GM12878 (cell line): ENCODE measurements around the gene PPFIA3. TPM values are rescaled to one million over a fixed set of nuclear protein-coding genes. Genes with fewer than 3 reads are reported as not detected.

Experiments
- ATAC-seq: fragments of 200-7000 bp; cut with Tn5 transposase; 3 replicates; pipeline ENCODE4 v1.9.1; 2020; ENCODE audit warnings: mild to moderate bottlenecking, moderate library complexity
- BruUV-seq: library from RNA; stranded (reverse); fragments of 400-500 nt; replicated peaks from 2 replicates; lab custom pipeline; 2021; lab: Mats Ljungman, UMichigan
- CTCF ChIA-PET: fragments of 300-600 bp; sonication (Branson Sonifier 250); formaldehyde crosslinking; extraction: SDS; loops from one replicate; lab custom pipeline; 2021; ENCODE audit warnings: inconsistent platforms; lab: Yijun Ruan, JAX
- POLR2A ChIA-PET: fragments of 350-600 bp; formaldehyde crosslinking; extraction: SDS; loops from one replicate; lab custom pipeline; 2021; ENCODE audit warnings: inconsistent platforms; lab: Charles Lee
- RAD21 ChIA-PET: fragments of 300-600 bp; sonication (Branson Sonifier 250); formaldehyde crosslinking; loops from one replicate; lab custom pipeline; 2023; ENCODE audit warnings: antibody characterized with exemption; ENCODE audit not compliant: unreplicated experiment; lab: Charles Lee
- SMC1A ChIA-PET: fragments of 300-600 bp; sonication (Branson Sonifier 250); formaldehyde crosslinking; loops from one replicate; lab custom pipeline; 2023; ENCODE audit not compliant: unreplicated experiment, uncharacterized antibody; lab: Charles Lee
- DNase-seq: peaks from one replicate; pipeline ENCODE4 v3.0.0-alpha.2; 2011; ENCODE audit warnings: low read depth, low spot score
- FAIRE-seq: peaks from 3 replicates; lab custom pipeline; 2011; peaks lifted over from hg19 to GRCh38; lab: Jason Lieb, UNC
- H2AFZ ChIP-seq: 2 replicates; pipeline ENCODE4 v1.6.0; 2011; ENCODE audit warnings: low read depth, low read length, control low read depth; ENCODE audit not compliant: control insufficient read depth
- H3K27ac ChIP-seq: 2 replicates; pipeline ENCODE4 v1.5.1; 2011; ENCODE audit warnings: control low read depth; ENCODE audit not compliant: control insufficient read depth, insufficient read depth
- H3K27me3 ChIP-seq, 2 experiments: replicated peaks in 1 of 2; 2 replicates each; pipeline versions ENCODE4 v1.6.0 to v1.6.1; 2011; ENCODE audit warnings: low read length in 1 of 2; ENCODE audit not compliant: control insufficient read depth in 2 of 2, insufficient read depth in 2 of 2
- H3K36me3 ChIP-seq, 2 experiments: 2 replicates each; pipeline ENCODE4 v1.5.1; 2011; ENCODE audit warnings: low read length in 1 of 2; ENCODE audit not compliant: control insufficient read depth in 2 of 2, insufficient read depth in 2 of 2
- H3K4me1 ChIP-seq: 2 replicates; pipeline ENCODE4 v1.6.1; 2011; ENCODE audit warnings: mild to moderate bottlenecking, low read length, moderate library complexity, mixed read lengths; ENCODE audit not compliant: control insufficient read depth, insufficient read depth
- H3K4me2 ChIP-seq: 2 replicates; pipeline ENCODE4 v1.6.0; 2011; ENCODE audit warnings: control low read depth; ENCODE audit not compliant: control insufficient read depth, insufficient read depth
- H3K4me3 ChIP-seq: fragments of 200-600 bp; sonication (generic); 2 replicates; pipeline ENCODE4 v1.5.1; 2016
- H3K79me2 ChIP-seq: 2 replicates; pipeline ENCODE4 v1.6.0; 2011; ENCODE audit warnings: low read length; ENCODE audit not compliant: control insufficient read depth, insufficient read depth
- H3K9ac ChIP-seq: 2 replicates; pipeline ENCODE4 v1.8.0; 2011; ENCODE audit warnings: low read length, control low read depth, mixed read lengths; ENCODE audit not compliant: control insufficient read depth, insufficient read depth
- H3K9me3 ChIP-seq: replicated peaks from 3 replicates; pipeline ENCODE4 v1.5.1; 2011; ENCODE audit warnings: mild to moderate bottlenecking, low read length; ENCODE audit not compliant: control insufficient read depth, insufficient read depth
- H4K20me1 ChIP-seq: 2 replicates; pipeline ENCODE4 v1.6.0; 2011; ENCODE audit not compliant: control insufficient read depth, insufficient read depth
- CBX3 ChIP-seq: fragments of 200-600 bp; sonication (generic); IDR thresholded peaks from 2 replicates; pipeline ENCODE4 v1.6.1; 2016; ENCODE audit warnings: low read depth, borderline replicate concordance
- IRF4 ChIP-seq: IDR thresholded peaks from 2 replicates; pipeline ENCODE4 v1.6.1; 2011; ENCODE audit warnings: low read depth, low read length
- LARP7 ChIP-seq: fragments of 450-650 bp; IDR thresholded peaks from 2 replicates; pipeline ENCODE4 v1.6.1; 2017; ENCODE audit warnings: mild to moderate bottlenecking
- MXI1 ChIP-seq: fragments of 150-350 bp; IDR thresholded peaks from 2 replicates; pipeline ENCODE4 v1.6.1; 2011; ENCODE audit warnings: low read depth, mild to moderate bottlenecking, inconsistent platforms, low read length, improper control_type of control experiment
- REST ChIP-seq: IDR thresholded peaks from 2 replicates; pipeline ENCODE4 v1.6.1; 2012; ENCODE audit warnings: mild to moderate bottlenecking, low read depth, low read length
- SIN3A ChIP-seq: IDR thresholded peaks from 2 replicates; pipeline ENCODE4 v1.6.1; 2012; ENCODE audit warnings: low read depth, low read length, improper control_type of control experiment
- YY1 ChIP-seq: IDR thresholded peaks from 2 replicates; pipeline ENCODE4 v1.6.1; 2011; ENCODE audit warnings: low read depth, mild to moderate bottlenecking, low read length
- ZNF384 ChIP-seq: IDR thresholded peaks from 2 replicates; pipeline ENCODE4 v1.6.1; 2012; ENCODE audit warnings: low read depth, mild to moderate bottlenecking, low read length, improper control_type of control experiment, borderline replicate concordance
- ZSCAN29 ChIP-seq: fragments of 450-650 bp; IDR thresholded peaks from 2 replicates; pipeline ENCODE4 v1.6.1; 2017; ENCODE audit warnings: mild to moderate bottlenecking, moderate library complexity
- ZZZ3 ChIP-seq: IDR thresholded peaks from 2 replicates; pipeline ENCODE4 v1.6.1; 2011; ENCODE audit warnings: low read depth; ENCODE audit not compliant: control insufficient read depth, insufficient read length
- WGBS: methylation state at CpG from one replicate; pipeline ENCODE4 v1.1.6; 2016; ENCODE audit warnings: low lambda C conversion rate; ENCODE audit not compliant: insufficient replicate concordance, insufficient coverage; ENCODE audit errors: missing lambda C conversion rate; 5-methylcytosine and 5-hydroxymethylcytosine counted together
- in situ Hi-C: fragments of 300-500 bp; cut with MboI; formaldehyde crosslinking; loops from 9 replicates; pipeline ENCODE4 v1.14.3; 2018; ENCODE audit warnings: mixed read lengths
- intact Hi-C: fragments of 100-400 bp; cut with micrococcal nuclease; formaldehyde crosslinking; loops from one replicate; pipeline ENCODE4 v1.14.2; 2022; ENCODE audit not compliant: unreplicated experiment
- polyA plus RNA-seq, 11 experiments: library from polyadenylated mRNA; depleted of rRNA in 4 of 11; unstranded in 6 of 11; stranded (reverse) in 5 of 11; fragments of >200 nt; fragmentation: Nextera tagmentation in 4 of 11; fragmentation: Illumina TruSeq in 1 of 11; extraction: Ambion mirVana in 4 of 11; extraction: Trizol in 1 of 11; gene quantifications; 1 replicate in 1 of 11; 2 replicates in 10 of 11; pipeline versions ENCODE4 v1.2.1 to v1.2.3, GENCODE V29; 2011 to 2016; ENCODE audit warnings: inconsistent platforms in 2 of 11, missing spikeins in 2 of 11, low read depth in 1 of 11
- total RNA-seq, 4 experiments: library from RNA; depleted of rRNA in 3 of 4; stranded (reverse); fragments of >200 nt in 3 of 4; fragmentation: Illumina TruSeq in 1 of 4; extraction: Trizol in 1 of 4; gene quantifications; 2 replicates each; pipeline versions ENCODE4 v1.2.1 to v1.2.3, GENCODE V29; 2013 to 2021
- TF ChIP-seq, protein P1 (sequence below): IDR thresholded peaks from 2 replicates; pipeline ENCODE4 v1.6.1; 2011; ENCODE audit warnings: borderline replicate concordance, low read depth, mild to moderate bottlenecking, moderate library complexity, mixed read lengths, low read length; ENCODE audit not compliant: insufficient read depth; ENCODE audit errors: extremely low read length
- TF ChIP-seq, protein P2 (sequence below): fragments of 450-650 bp; IDR thresholded peaks from 2 replicates; pipeline ENCODE4 v1.6.1; 2016; ENCODE audit warnings: mild to moderate bottlenecking, moderate library complexity, borderline replicate concordance

The PPFIA3 gene
- total and polyA plus RNA-seq, 10 of the 15 experiments (the other 5 are each of a cell fraction or from before 2014, with no cell fraction given): 0.11 to 1.7 (median 0.73) TPM; not detected in 3

DNA sequence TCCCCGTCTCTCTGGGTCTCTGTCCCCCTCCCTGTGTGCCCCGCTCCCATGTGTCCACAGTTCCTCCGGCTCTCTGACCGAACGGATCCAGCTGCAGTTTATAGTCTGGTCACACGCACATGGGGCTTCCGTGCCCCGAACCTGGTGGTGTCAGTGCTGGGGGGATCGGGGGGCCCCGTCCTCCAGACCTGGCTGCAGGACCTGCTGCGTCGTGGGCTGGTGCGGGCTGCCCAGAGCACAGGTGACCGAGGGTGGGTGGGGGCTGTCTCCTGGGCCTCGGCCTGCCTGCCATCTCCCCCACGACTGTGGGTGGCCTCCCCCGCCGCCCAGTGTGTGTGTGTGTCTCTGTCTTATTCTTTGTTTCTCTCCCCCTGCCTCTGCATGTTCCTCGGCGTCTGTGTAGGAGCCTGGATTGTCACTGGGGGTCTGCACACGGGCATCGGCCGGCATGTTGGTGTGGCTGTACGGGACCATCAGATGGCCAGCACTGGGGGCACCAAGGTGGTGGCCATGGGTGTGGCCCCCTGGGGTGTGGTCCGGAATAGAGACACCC is 48.6 kb downstream of the PPFIA3 start (continued):
- TF ChIP-seq, protein P1, sequence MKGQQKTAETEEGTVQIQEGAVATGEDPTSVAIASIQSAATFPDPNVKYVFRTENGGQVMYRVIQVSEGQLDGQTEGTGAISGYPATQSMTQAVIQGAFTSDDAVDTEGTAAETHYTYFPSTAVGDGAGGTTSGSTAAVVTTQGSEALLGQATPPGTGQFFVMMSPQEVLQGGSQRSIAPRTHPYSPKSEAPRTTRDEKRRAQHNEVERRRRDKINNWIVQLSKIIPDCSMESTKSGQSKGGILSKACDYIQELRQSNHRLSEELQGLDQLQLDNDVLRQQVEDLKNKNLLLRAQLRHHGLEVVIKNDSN: no peak
- TF ChIP-seq ZSCAN29: no peak
- TF ChIP-seq, protein P2, sequence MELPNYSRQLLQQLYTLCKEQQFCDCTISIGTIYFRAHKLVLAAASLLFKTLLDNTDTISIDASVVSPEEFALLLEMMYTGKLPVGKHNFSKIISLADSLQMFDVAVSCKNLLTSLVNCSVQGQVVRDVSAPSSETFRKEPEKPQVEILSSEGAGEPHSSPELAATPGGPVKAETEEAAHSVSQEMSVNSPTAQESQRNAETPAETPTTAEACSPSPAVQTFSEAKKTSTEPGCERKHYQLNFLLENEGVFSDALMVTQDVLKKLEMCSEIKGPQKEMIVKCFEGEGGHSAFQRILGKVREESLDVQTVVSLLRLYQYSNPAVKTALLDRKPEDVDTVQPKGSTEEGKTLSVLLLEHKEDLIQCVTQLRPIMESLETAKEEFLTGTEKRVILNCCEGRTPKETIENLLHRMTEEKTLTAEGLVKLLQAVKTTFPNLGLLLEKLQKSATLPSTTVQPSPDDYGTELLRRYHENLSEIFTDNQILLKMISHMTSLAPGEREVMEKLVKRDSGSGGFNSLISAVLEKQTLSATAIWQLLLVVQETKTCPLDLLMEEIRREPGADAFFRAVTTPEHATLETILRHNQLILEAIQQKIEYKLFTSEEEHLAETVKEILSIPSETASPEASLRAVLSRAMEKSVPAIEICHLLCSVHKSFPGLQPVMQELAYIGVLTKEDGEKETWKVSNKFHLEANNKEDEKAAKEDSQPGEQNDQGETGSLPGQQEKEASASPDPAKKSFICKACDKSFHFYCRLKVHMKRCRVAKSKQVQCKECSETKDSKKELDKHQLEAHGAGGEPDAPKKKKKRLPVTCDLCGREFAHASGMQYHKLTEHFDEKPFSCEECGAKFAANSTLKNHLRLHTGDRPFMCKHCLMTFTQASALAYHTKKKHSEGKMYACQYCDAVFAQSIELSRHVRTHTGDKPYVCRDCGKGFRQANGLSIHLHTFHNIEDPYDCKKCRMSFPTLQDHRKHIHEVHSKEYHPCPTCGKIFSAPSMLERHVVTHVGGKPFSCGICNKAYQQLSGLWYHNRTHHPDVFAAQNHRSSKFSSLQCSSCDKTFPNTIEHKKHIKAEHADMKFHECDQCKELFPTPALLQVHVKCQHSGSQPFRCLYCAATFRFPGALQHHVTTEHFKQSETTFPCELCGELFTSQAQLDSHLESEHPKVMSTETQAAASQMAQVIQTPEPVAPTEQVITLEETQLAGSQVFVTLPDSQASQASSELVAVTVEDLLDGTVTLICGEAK: no peak
- TF ChIP-seq CBX3: no peak
- no peak for TF ChIP-seq ZZZ3
- no peak for TF ChIP-seq LARP7

GRCh38 chr19:49168421-49168820 is 49.1 kb downstream of the PPFIA3 start:
- no peak overlapping the region for H3K4me2 ChIP-seq
- ChIA-PET RAD21 (no interaction called here), POLR2A (no interaction called here), SMC1A (no interaction called here), CTCF (interaction anchor here (1.2 kb wide), 1 partner anchor 30 kb away, joined by 4 read pairs; no protein-coding TSS in a partner anchor)
- BruUV-seq: no TSS peak
- no peak overlapping the region for H3K4me3 ChIP-seq
- H3K27ac ChIP-seq: no peak overlapping the region
- H3K9ac ChIP-seq: no peak overlapping the region
- no peaks in the 10 kb centered on the region for H4K20me1 ChIP-seq
- DNase-seq (no peak), ATAC-seq (no peak), FAIRE-seq (no peak)
- H3K9me3 ChIP-seq: no peaks in the 10 kb centered on the region
- intact Hi-C loops: no loop called here
- H3K27me3 ChIP-seq: no peaks in the 10 kb centered on the region
- no peaks in the 10 kb centered on the region for H3K4me1 ChIP-seq
- in situ Hi-C loops: no loop called here
- WGBS: 42% methylated on average over 23 of the region's 23 CpGs
- TF ChIP-seq YY1 (no peak), SIN3A (no peak), REST (no peak), MXI1 (no peak), IRF4 (no peak), ZNF384 (no peak)
- no peak overlapping the region for H2AFZ ChIP-seq
- no peaks in the 10 kb centered on the region for H3K79me2 ChIP-seq
- H3K36me3 ChIP-seq: no peaks in the 10 kb centered on the region
